GM12865 (cell line): Measurements from ENCODE around the gene PDE8A.
"Not testable (repeated sequence)": the region's sequence is repeated elsewhere in the genome, so short reads cannot be mapped to it uniquely, and the experiment has no call there.

ENCODE experiments used
- DNase-seq: peaks from one replicate; pipeline ENCODE4 v3.0.0; 2010; ENCODE audit warnings: low read depth
- H3K4me3 ChIP-seq: 2 replicates; pipeline ENCODE4 v1.5.1; 2011; ENCODE audit warnings: mild to moderate bottlenecking, low read depth, low read length, control low read depth
- CTCF ChIP-seq: IDR thresholded peaks from 2 replicates; pipeline ENCODE4 v1.5.1; 2011; ENCODE audit warnings: low read length, control low read depth, low read depth, inconsistent platforms; ENCODE audit not compliant: insufficient read depth; ENCODE audit errors: missing control alignments

Gene PDE8A

GRCh38 chr15:84990507-84990906, 8.9 kb downstream of the PDE8A start:
- no peak for TF ChIP-seq CTCF
- H3K4me3 ChIP-seq = no peak overlapping the region
- no peak for DNase-seq

GRCh38 chr15:84991014-84991712, 9.5 kb downstream of the PDE8A start:
- H3K4me3 ChIP-seq = no peak overlapping the region
- TF ChIP-seq CTCF = no peak
- no peak for DNase-seq

GRCh38 chr15:84992157-84992944, 10.7 kb downstream of the PDE8A start:
- no peak for DNase-seq
- no peak for TF ChIP-seq CTCF
- no peak overlapping the region for H3K4me3 ChIP-seq

GRCh38 chr15:84996055-84996454, 14.4 kb downstream of the PDE8A start:
- TF ChIP-seq CTCF = no peak
- no peak for DNase-seq
- H3K4me3 ChIP-seq = no peak overlapping the region

- not testable (repeated sequence) for H3K4me3 ChIP-seq, DNase-seq
These were observed 15.1 kb downstream of the PDE8A start for GRCh38 chr15:84996714-84997113.

- not testable (repeated sequence) for H3K4me3 ChIP-seq, DNase-seq
These were observed 15.6 kb downstream of the PDE8A start for GRCh38 chr15:84997214-84997613.

GRCh38 chr15:85000189-85000864, 18.7 kb downstream of the PDE8A start:
- H3K4me3 ChIP-seq = no peak overlapping the region
- DNase-seq = no peak
- TF ChIP-seq CTCF = no peak
